HEK293 (cell line): ENCODE results near the gene NPM3.

Experiments
- CTCF ChIA-PET: fragments of 350-600 bp; formaldehyde crosslinking; extraction: SDS; loops from one replicate; lab custom pipeline; 2021; ENCODE audit warnings: antibody characterized with exemption; lab: Yijun Ruan, JAX
- POLR2A ChIA-PET: fragments of 300-600 bp; formaldehyde crosslinking; extraction: SDS; loops from one replicate; lab custom pipeline; 2020; ENCODE audit warnings: antibody characterized with exemption, inconsistent platforms; lab: Yijun Ruan, JAX
- H3K27ac ChIP-seq: fragments of 200-500 bp; sonication (Bioruptor generic); 2 replicates; pipeline ENCODE4 v1.5.1; 2014; ENCODE audit warnings: low read depth, low read length, control low read depth, inconsistent platforms; ENCODE audit errors: extremely low read depth
- H3K36me3 ChIP-seq, 2 experiments: fragments of 200-500 bp in 1 of 2; sonication (Bioruptor generic) in 1 of 2; 1 replicate in 1 of 2; 2 replicates in 1 of 2; pipeline ENCODE4 v1.5.1; 2014 to 2017; ENCODE audit warnings: inconsistent platforms in 2 of 2, low read length in 2 of 2; ENCODE audit not compliant: control insufficient read depth in 2 of 2, insufficient read depth in 1 of 2
- H3K4me1 ChIP-seq: fragments of 200-500 bp; sonication (Bioruptor generic); 2 replicates; pipeline ENCODE4 v1.5.1; 2014; ENCODE audit warnings: mild to moderate bottlenecking, low read length, inconsistent platforms; ENCODE audit not compliant: control insufficient read depth, insufficient read depth
- H3K4me3 ChIP-seq: 2 replicates; pipeline ENCODE4 v1.5.1; 2011; ENCODE audit warnings: low read depth, mild to moderate bottlenecking, control low read depth, low read length, moderate library complexity
- H3K9me3 ChIP-seq: fragments of 200-500 bp; sonication (Bioruptor generic); 2 replicates; pipeline ENCODE4 v1.5.1; 2014; ENCODE audit warnings: low read depth, low read length, inconsistent platforms; ENCODE audit not compliant: control insufficient read depth, insufficient read depth
- BCL11A ChIP-seq: fragments of 450-650 bp; formaldehyde crosslinking; IDR thresholded peaks from 2 replicates; pipeline ENCODE4 v1.5.1; 2016; ENCODE audit warnings: low read depth, missing biosample characterization, missing genetic modification characterization
- PRDM1 ChIP-seq: fragments of 450-650 bp; formaldehyde crosslinking; IDR thresholded peaks from 2 replicates; pipeline ENCODE4; 2016; ENCODE audit warnings: missing biosample characterization, missing genetic modification characterization
- SCRT2 ChIP-seq: fragments of 450-650 bp; formaldehyde crosslinking; IDR thresholded peaks from 2 replicates; pipeline ENCODE4 v1.5.1; 2016; ENCODE audit warnings: missing biosample characterization, missing genetic modification characterization
- ZBTB7A ChIP-seq: fragments of 450-650 bp; formaldehyde crosslinking; IDR thresholded peaks from 2 replicates; pipeline ENCODE4 v1.5.1; 2016; ENCODE audit warnings: low read depth, missing biosample characterization, missing genetic modification characterization
- ZNF133 ChIP-seq: fragments of 450-650 bp; formaldehyde crosslinking; IDR thresholded peaks from 2 replicates; pipeline ENCODE4 v1.5.1; 2016; ENCODE audit warnings: missing biosample characterization, missing genetic modification characterization
- ZNF157 ChIP-seq: fragments of 450-650 bp; formaldehyde crosslinking; IDR thresholded peaks from 2 replicates; pipeline ENCODE4 v1.5.1; 2016; ENCODE audit warnings: missing biosample characterization, missing genetic modification characterization
- ZNF184 ChIP-seq: fragments of 450-650 bp; IDR thresholded peaks from 2 replicates; pipeline ENCODE4 v1.5.1; 2018; ENCODE audit warnings: missing biosample characterization, mild to moderate bottlenecking, missing genetic modification characterization
- ZNF221 ChIP-seq: fragments of 450-650 bp; formaldehyde crosslinking; IDR thresholded peaks from 2 replicates; pipeline ENCODE4 v1.5.1; 2017; ENCODE audit warnings: missing biosample characterization, missing genetic modification characterization, borderline replicate concordance
- ZNF23 ChIP-seq: fragments of 450-650 bp; formaldehyde crosslinking; IDR thresholded peaks from 2 replicates; pipeline ENCODE4 v1.5.1; 2016; ENCODE audit warnings: missing biosample characterization, missing genetic modification characterization, borderline replicate concordance
- ZNF324 ChIP-seq: fragments of 450-650 bp; formaldehyde crosslinking; IDR thresholded peaks from 2 replicates; pipeline ENCODE4 v1.5.1; 2016; ENCODE audit warnings: missing biosample characterization, missing genetic modification characterization
- ZNF350 ChIP-seq: fragments of 450-650 bp; formaldehyde crosslinking; IDR thresholded peaks from 2 replicates; pipeline ENCODE4 v1.5.0; 2017; ENCODE audit warnings: missing biosample characterization, mild to moderate bottlenecking, missing genetic modification characterization
- ZNF423 ChIP-seq: fragments of 450-650 bp; formaldehyde crosslinking; IDR thresholded peaks from 2 replicates; pipeline ENCODE4 v1.5.1; 2016; ENCODE audit warnings: missing biosample characterization, missing genetic modification characterization
- ZNF521 ChIP-seq: fragments of 450-650 bp; formaldehyde crosslinking; IDR thresholded peaks from 2 replicates; pipeline ENCODE4 v1.5.1; 2017; ENCODE audit warnings: missing biosample characterization, mild to moderate bottlenecking, missing genetic modification characterization
- ZNF529 ChIP-seq: fragments of 450-650 bp; formaldehyde crosslinking; IDR thresholded peaks from 2 replicates; pipeline ENCODE4 v1.5.1; 2017; ENCODE audit warnings: missing genetic modification characterization, missing biosample characterization; ENCODE audit not compliant: insufficient replicate concordance
- ZNF624 ChIP-seq: fragments of 450-650 bp; formaldehyde crosslinking; IDR thresholded peaks from 2 replicates; pipeline ENCODE4 v1.5.1; 2017; ENCODE audit warnings: missing biosample characterization, missing genetic modification characterization
- ZNF654 ChIP-seq: fragments of 450-650 bp; formaldehyde crosslinking; IDR thresholded peaks from 2 replicates; pipeline ENCODE4 v1.5.1; 2016; ENCODE audit warnings: low read depth, missing biosample characterization, missing genetic modification characterization
- ZNF670 ChIP-seq: fragments of 450-650 bp; formaldehyde crosslinking; IDR thresholded peaks from 2 replicates; pipeline ENCODE4 v1.5.1; 2016; ENCODE audit warnings: missing biosample characterization, missing genetic modification characterization, low read depth
- ZNF776 ChIP-seq: fragments of 450-650 bp; formaldehyde crosslinking; IDR thresholded peaks from 2 replicates; pipeline ENCODE4 v1.5.0; 2017; ENCODE audit warnings: missing biosample characterization, missing genetic modification characterization, borderline replicate concordance
- ZSCAN30 ChIP-seq: fragments of 450-650 bp; IDR thresholded peaks from 2 replicates; pipeline ENCODE4 v1.5.1; 2018; ENCODE audit warnings: missing biosample characterization, mild to moderate bottlenecking, missing genetic modification characterization, moderate library complexity
- TF ChIP-seq, protein P1 (sequence below): IDR thresholded peaks from 2 replicates; pipeline ENCODE4 v1.6.1; 2011; ENCODE audit warnings: mild to moderate bottlenecking, low read depth, low read length, borderline replicate concordance
- TF ChIP-seq, protein P2 (sequence below): fragments of 450-650 bp; formaldehyde crosslinking; IDR thresholded peaks from 2 replicates; pipeline ENCODE4 v1.5.1; 2017; ENCODE audit warnings: missing biosample characterization, missing genetic modification characterization
- TF ChIP-seq, protein P3 (sequence below): fragments of 450-650 bp; formaldehyde crosslinking; IDR thresholded peaks from 2 replicates; pipeline ENCODE4 v1.5.1; 2016; ENCODE audit warnings: missing biosample characterization, missing genetic modification characterization, borderline replicate concordance
- TF ChIP-seq, protein P4 (sequence below): fragments of 450-650 bp; formaldehyde crosslinking; IDR thresholded peaks from 2 replicates; pipeline ENCODE4 v1.5.1; 2017; ENCODE audit warnings: missing biosample characterization, missing genetic modification characterization
- TF ChIP-seq, protein P5 (sequence below): fragments of 450-650 bp; formaldehyde crosslinking; IDR thresholded peaks from 2 replicates; pipeline ENCODE4 v1.5.1; 2016; ENCODE audit warnings: missing biosample characterization, missing genetic modification characterization
- TF ChIP-seq, protein P6 (sequence below): fragments of 450-650 bp; formaldehyde crosslinking; IDR thresholded peaks from 2 replicates; pipeline ENCODE4 v1.5.1; 2016; ENCODE audit warnings: missing biosample characterization, missing genetic modification characterization

Gene NPM3

DNA sequence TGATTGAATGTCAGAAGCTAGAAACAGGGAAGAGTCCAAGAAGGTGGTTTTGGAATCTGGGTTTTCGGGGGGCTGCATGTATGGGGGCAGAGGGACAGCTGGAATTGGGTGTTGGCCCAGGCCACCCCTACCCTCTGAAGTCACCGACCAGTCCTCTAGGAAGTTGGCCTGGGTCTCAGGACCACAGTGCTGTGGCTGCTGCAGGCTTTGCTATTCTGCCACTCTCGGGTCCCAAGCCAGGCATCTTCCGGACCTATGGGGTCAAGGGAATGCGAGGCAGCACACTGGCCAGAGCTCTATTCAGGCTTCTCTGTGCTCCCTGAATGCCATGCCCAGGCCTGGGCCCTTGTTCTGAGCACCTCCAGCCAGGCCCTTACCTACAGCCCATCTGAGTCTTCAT is 20.5 kb downstream of the NPM3 start:
- H3K9me3 ChIP-seq: no peaks in the 10 kb centered on the region
- CTCF ChIA-PET: interaction anchor here (0.6 kb wide), 1 partner anchor 668 kb away, joined by 5 read pairs; no protein-coding TSS in a partner anchor
- H3K36me3 ChIP-seq: no peaks in the 10 kb centered on the region
- POLR2A ChIA-PET: no interaction called here
- peaks cover 12% of the 10 kb centered on the region for H3K4me1 ChIP-seq
- TF ChIP-seq ZNF350 (no peak), ZNF423 (tag by site-specific recombination) (no peak), ZNF324 (no peak), BCL11A (no peak), ZNF529 (tag by site-specific recombination) (no peak), ZBTB7A (tag by site-specific recombination) (no peak), ZNF670 (tag by site-specific recombination) (no peak), SCRT2 (tag by site-specific recombination) (no peak), ZNF654 (tag by site-specific recombination) (no peak)
- TF ChIP-seq, protein P1, sequence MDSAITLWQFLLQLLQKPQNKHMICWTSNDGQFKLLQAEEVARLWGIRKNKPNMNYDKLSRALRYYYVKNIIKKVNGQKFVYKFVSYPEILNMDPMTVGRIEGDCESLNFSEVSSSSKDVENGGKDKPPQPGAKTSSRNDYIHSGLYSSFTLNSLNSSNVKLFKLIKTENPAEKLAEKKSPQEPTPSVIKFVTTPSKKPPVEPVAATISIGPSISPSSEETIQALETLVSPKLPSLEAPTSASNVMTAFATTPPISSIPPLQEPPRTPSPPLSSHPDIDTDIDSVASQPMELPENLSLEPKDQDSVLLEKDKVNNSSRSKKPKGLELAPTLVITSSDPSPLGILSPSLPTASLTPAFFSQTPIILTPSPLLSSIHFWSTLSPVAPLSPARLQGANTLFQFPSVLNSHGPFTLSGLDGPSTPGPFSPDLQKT: no peak
- TF ChIP-seq, protein P2, sequence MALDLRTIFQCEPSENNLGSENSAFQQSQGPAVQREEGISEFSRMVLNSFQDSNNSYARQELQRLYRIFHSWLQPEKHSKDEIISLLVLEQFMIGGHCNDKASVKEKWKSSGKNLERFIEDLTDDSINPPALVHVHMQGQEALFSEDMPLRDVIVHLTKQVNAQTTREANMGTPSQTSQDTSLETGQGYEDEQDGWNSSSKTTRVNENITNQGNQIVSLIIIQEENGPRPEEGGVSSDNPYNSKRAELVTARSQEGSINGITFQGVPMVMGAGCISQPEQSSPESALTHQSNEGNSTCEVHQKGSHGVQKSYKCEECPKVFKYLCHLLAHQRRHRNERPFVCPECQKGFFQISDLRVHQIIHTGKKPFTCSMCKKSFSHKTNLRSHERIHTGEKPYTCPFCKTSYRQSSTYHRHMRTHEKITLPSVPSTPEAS (tag by site-specific recombination): no peak
- H3K4me3 ChIP-seq: no peak overlapping the region
- no peak overlapping the region for H3K27ac ChIP-seq

DNA sequence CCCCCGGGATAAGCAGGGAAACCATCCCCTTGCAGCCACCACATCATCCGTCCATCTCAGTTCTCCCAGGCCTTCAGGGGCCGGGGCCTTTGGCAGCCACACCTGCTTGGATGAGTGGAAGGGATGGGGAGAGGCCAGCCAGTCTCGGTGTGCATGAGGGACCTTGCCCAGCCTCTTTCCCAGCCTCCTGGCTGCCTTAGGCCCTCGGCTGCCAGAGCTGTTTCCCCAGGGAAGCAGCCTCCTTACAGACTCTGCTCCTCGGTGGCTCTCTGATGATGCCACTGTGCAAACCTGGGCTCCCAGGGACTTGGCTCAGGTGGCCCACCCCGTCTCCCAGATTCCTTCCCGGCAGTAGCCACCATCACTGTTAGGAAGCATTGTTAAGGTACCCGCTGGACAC is 22.0 kb downstream of the NPM3 start:
- Histone ChIP-seq H3K36me3 (no peaks in the 10 kb centered on the region), H3K27ac (no peak overlapping the region), H3K4me1 (peaks cover 8% of the 10 kb centered on the region), H3K4me3 (no peak overlapping the region), H3K9me3 (no peaks in the 10 kb centered on the region)
- ChIA-PET CTCF (interaction anchor here (2.4 kb wide), 1 partner anchor 158 kb away, joined by 7 read pairs; no protein-coding TSS in a partner anchor), POLR2A (no interaction called here)
- TF ChIP-seq ZNF521 (no peak), PRDM1 (tag by site-specific recombination) (no peak)

DNA sequence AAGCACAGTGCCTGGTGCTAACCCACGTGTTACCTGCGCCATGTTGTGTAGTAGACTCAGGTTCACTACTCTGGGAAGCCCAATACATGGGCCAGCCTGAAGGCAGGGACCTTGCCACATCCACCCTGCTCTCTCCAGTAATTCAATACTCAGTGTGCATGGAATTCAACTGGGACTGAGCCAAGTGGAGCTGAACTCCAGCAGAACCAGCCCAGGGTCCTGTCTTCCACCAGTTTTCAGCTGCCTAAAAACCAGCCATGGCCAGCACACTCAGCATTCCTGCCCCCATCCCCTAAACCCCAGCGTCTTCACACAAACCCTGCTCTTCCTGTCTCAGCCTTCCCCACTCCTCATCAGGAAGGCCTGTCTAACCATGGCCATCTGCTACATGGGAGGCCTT is 22.7 kb downstream of the NPM3 start:
- ChIA-PET CTCF (interaction anchor here (2.4 to 6.5 kb wide), 2 partner anchors 21 to 158 kb away, joined by 7 to 30 read pairs; partner anchors contain the start of gene NPM3), POLR2A (interaction anchor here (0.7 kb wide), 1 partner anchor 56 kb away, joined by 3 read pairs; no protein-coding TSS in a partner anchor)
- H3K9me3 ChIP-seq: no peaks in the 10 kb centered on the region
- H3K36me3 ChIP-seq: no peaks in the 10 kb centered on the region
- H3K4me1 ChIP-seq: peaks cover 8% of the 10 kb centered on the region
- H3K4me3 ChIP-seq: no peak overlapping the region
- no peak overlapping the region for H3K27ac ChIP-seq
- TF ChIP-seq, protein P3, sequence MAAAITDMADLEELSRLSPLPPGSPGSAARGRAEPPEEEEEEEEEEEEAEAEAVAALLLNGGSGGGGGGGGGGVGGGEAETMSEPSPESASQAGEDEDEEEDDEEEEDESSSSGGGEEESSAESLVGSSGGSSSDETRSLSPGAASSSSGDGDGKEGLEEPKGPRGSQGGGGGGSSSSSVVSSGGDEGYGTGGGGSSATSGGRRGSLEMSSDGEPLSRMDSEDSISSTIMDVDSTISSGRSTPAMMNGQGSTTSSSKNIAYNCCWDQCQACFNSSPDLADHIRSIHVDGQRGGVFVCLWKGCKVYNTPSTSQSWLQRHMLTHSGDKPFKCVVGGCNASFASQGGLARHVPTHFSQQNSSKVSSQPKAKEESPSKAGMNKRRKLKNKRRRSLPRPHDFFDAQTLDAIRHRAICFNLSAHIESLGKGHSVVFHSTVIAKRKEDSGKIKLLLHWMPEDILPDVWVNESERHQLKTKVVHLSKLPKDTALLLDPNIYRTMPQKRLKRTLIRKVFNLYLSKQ (tag by site-specific recombination): no peak
- TF ChIP-seq ZNF184 (no peak), ZSCAN30 (no peak), ZNF521 (no peak), ZNF624 (no peak), ZNF157 (no peak), ZNF23 (tag by site-specific recombination) (no peak), ZNF133 (tag by site-specific recombination) (no peak), ZNF776 (tag by site-specific recombination) (no peak), ZNF221 (no peak)
- TF ChIP-seq, protein P4, sequence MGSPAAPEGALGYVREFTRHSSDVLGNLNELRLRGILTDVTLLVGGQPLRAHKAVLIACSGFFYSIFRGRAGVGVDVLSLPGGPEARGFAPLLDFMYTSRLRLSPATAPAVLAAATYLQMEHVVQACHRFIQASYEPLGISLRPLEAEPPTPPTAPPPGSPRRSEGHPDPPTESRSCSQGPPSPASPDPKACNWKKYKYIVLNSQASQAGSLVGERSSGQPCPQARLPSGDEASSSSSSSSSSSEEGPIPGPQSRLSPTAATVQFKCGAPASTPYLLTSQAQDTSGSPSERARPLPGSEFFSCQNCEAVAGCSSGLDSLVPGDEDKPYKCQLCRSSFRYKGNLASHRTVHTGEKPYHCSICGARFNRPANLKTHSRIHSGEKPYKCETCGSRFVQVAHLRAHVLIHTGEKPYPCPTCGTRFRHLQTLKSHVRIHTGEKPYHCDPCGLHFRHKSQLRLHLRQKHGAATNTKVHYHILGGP: no peak
- TF ChIP-seq, protein P5, sequence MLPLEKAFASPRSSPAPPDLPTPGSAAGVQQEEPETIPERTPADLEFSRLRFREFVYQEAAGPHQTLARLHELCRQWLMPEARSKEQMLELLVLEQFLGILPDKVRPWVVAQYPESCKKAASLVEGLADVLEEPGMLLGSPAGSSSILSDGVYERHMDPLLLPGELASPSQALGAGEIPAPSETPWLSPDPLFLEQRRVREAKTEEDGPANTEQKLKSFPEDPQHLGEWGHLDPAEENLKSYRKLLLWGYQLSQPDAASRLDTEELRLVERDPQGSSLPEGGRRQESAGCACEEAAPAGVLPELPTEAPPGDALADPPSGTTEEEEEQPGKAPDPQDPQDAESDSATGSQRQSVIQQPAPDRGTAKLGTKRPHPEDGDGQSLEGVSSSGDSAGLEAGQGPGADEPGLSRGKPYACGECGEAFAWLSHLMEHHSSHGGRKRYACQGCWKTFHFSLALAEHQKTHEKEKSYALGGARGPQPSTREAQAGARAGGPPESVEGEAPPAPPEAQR (tag by site-specific recombination): no peak
- TF ChIP-seq, protein P6, sequence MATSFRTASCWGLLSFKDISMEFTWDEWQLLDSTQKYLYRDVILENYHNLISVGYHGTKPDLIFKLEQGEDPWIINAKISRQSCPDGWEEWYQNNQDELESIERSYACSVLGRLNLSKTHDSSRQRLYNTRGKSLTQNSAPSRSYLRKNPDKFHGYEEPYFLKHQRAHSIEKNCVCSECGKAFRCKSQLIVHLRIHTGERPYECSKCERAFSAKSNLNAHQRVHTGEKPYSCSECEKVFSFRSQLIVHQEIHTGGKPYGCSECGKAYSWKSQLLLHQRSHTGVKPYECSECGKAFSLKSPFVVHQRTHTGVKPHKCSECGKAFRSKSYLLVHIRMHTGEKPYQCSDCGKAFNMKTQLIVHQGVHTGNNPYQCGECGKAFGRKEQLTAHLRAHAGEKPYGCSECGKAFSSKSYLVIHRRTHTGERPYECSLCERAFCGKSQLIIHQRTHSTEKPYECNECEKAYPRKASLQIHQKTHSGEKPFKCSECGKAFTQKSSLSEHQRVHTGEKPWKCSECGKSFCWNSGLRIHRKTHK (tag by site-specific recombination): no peak
